WTC11 (cell line): ENCODE measurements around the gene SEMA3D.

Experiments used
- ARID4B ChIP-seq: sonication (generic); formaldehyde crosslinking; IDR thresholded peaks from 2 replicates; pipeline ENCODE4 v1.8.0; 2023; ENCODE audit warnings: missing genetic modification reagents, mild to moderate bottlenecking, borderline replicate concordance
- ATF1 ChIP-seq: sonication (generic); formaldehyde crosslinking; IDR thresholded peaks from 2 replicates; pipeline ENCODE4 v1.8.1; 2023; ENCODE audit warnings: mild to moderate bottlenecking, moderate library complexity, missing genetic modification reagents
- CREM ChIP-seq: sonication (generic); formaldehyde crosslinking; IDR thresholded peaks from 2 replicates; pipeline ENCODE4 v1.8.1; 2022; ENCODE audit warnings: mild to moderate bottlenecking, missing genetic modification reagents, moderate library complexity
- CTCF ChIP-seq: fragments of 200-600 bp; IDR thresholded peaks from 2 replicates; pipeline ENCODE4 v1.8.0; 2022; ENCODE audit warnings: antibody characterized with exemption
- FOXP4 ChIP-seq: sonication (generic); formaldehyde crosslinking; IDR thresholded peaks from 2 replicates; pipeline ENCODE4 v1.8.0; 2022; ENCODE audit warnings: mild to moderate bottlenecking, missing genetic modification reagents
- KAT7 ChIP-seq: sonication (generic); formaldehyde crosslinking; IDR thresholded peaks from 2 replicates; pipeline ENCODE4 v1.8.1; 2023; ENCODE audit warnings: missing genetic modification reagents, mild to moderate bottlenecking, borderline replicate concordance
- MAX ChIP-seq: sonication (generic); formaldehyde crosslinking; IDR thresholded peaks from 2 replicates; pipeline ENCODE4 v1.8.0; 2022; ENCODE audit warnings: mild to moderate bottlenecking, missing genetic modification reagents
- NR1H2 ChIP-seq: sonication (generic); formaldehyde crosslinking; IDR thresholded peaks from 2 replicates; pipeline ENCODE4 v1.9.0; 2021; ENCODE audit warnings: mild to moderate bottlenecking, moderate library complexity, missing genetic modification reagents
- RORB ChIP-seq: fragments of 250-450 bp; sonication (Bioruptor Pico); IDR thresholded peaks from 2 replicates; pipeline ENCODE4 v1.9.0; 2021; ENCODE audit warnings: mild to moderate bottlenecking
- SP1 ChIP-seq: sonication (generic); formaldehyde crosslinking; conservative IDR thresholded peaks from 2 replicates; pipeline ENCODE4 v1.8.1; 2022; ENCODE audit warnings: missing genetic modification reagents
- TP53 ChIP-seq: sonication (generic); formaldehyde crosslinking; IDR thresholded peaks from 2 replicates; pipeline ENCODE4 v1.8.1; 2023; ENCODE audit warnings: mild to moderate bottlenecking, missing genetic modification reagents
- ZNF263 ChIP-seq: sonication (generic); formaldehyde crosslinking; IDR thresholded peaks from 2 replicates; pipeline ENCODE4 v1.8.1; 2022; ENCODE audit warnings: low read depth, mild to moderate bottlenecking, moderate library complexity, missing genetic modification reagents

- TF ChIP-seq CTCF (no peak), ATF1 (CRISPR knock-in tag) (no peak), RORB (no peak), NR1H2 (CRISPR knock-in tag) (no peak), MAX (CRISPR knock-in tag) (no peak), CREM (CRISPR knock-in tag) (no peak), TP53 (no peak), KAT7 (CRISPR knock-in tag) (no peak), SP1 (CRISPR knock-in tag) (no peak), ARID4B (CRISPR knock-in tag) (no peak), FOXP4 (CRISPR knock-in tag) (no peak), ZNF263 (CRISPR knock-in tag) (no peak)
Measured at GRCh38 chr7:84975586-84976185, 211.2 kb downstream of the SEMA3D start.
